ENCODE measurements around the gene CLDN16.

- TF ChIP-seq POLR2AphosphoS5 (IDR thresholded peaks at IDR 0.05): no peak
- TF ChIP-seq CTCF (IDR thresholded peaks at IDR 0.05): no peak
- no peak for TF ChIP-seq POLR2A (IDR thresholded peaks at IDR 0.05)
Observed at GRCh38 chr3:190433626-190434025, 45.7 kb downstream of the CLDN16 start.

Data from prostate gland (tissue), 2 donors.